ENCODE measurements around the gene SYT14.
"Not testable (repeated sequence)": the region's sequence is repeated elsewhere in the genome, so short reads cannot be mapped to it uniquely, and the experiment has no call there.

Gene SYT14

DNA sequence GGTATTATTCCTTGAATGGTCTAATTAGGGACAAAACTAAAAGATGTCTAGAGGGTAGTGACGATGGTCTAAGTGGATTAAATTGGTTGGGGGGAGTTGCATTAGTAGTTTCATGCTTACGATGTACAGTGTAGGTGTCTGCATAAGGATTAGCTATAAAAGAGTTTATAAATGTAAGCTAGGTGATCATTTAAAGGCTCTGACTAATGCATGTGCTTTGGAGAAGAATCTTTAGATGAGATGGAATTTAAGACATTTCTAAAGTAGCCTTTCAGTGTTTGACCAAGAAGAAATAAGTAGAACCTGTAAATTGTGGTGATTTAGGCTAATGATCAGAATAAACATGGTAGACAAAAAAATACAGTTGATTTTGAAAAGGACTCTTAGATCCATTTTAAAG, 7.4 kb downstream of the SYT14 start:
- DNase-seq: no peak

DNA sequence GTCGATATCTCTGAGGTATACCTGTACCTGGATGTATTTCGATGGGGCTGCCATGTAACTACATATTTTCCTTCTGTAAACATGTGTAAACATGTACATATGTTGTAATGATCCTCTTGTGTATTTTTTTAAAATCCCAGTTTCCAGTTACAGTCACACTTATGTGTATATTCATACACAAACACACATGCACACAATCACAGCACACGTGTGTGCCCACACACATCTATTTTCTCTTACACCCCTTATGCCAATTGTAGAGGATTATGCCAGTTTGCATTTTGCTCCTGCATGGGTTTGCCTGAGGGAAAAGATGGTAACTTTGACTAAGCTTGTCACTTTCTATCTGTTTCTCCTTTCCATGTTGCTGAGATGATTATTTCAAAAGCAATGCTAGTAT, 10.1 kb downstream of the SYT14 start:
- DNase-seq: no peak

DNA sequence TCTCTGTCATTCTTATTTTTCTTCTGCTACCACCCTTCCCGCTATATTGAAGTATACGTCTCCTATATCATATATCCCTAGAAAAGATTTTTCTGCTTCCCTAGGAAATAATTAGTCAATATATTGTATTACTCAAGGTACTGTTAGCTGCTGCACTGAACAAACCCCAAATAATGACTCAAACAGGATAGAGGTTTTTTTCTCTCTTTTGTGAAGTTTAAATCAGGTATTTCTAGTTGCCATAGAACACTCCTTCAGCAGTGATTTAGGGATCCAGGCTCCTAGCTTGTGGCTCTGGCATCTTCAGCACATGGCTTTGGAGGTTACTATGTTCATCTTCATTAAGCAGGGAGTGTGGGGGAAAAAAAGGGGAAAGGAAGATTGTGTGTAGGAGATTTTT, 18.1 kb downstream of the SYT14 start:
- DNase-seq: no peak

DNA sequence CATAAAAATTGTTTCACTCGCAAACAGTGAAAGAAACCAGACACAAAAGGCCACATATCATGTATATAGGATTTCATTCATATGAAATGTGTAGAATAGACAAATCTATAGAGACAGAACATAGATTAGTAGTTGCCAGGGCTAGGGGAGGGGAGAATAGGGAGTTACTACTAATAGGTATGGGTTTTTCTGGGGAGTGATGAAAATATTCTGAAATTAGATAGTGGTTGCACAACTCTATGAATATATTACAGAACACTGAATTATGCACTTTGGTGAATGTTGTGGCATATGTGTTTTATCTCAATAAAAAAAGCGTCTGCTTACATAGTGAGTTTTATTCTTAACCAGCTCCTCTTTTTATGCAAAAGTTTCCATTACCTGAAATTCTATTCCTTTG, 21.6 kb downstream of the SYT14 start:
- DNase-seq: no peak

DNA sequence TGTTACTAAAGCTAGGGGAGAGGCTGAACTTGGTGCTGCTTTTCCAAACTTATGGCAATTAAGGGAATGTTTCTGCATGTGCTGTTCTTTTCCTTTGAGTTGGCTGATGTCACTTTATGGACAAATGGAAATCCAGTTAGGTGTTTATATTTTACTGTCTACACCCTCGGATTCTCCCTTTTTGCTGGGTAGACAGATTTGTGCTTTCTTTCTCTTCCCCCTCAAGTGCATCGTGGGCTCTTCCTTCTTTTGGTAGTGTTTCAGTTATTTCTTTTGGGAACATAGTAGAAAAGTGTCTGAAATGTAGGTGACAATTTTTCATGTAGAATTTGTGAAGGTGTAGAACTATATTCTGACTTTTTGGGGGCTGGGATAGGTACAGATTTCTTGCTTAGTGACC, 22.9 kb downstream of the SYT14 start:
- no peak for DNase-seq

DNA sequence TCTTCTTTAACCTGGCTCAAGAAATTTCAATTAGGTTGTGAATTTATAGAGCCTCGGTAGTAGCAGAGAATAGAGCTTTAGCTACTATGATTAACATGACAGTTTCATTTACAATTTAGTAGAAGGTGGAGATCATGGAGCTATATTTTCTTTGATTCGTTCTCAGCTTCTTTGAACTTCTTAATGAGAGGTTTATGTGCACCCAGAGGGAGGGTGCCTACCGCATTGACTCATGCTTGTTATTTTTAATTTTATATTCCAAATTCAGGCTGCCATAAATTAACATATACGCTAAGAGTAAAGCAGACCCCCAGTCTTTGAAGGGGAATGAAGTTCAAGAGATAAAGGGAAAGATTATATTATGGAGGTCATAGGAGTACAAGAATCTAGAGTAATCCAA, 24.4 kb downstream of the SYT14 start:
- no peak for DNase-seq

DNA sequence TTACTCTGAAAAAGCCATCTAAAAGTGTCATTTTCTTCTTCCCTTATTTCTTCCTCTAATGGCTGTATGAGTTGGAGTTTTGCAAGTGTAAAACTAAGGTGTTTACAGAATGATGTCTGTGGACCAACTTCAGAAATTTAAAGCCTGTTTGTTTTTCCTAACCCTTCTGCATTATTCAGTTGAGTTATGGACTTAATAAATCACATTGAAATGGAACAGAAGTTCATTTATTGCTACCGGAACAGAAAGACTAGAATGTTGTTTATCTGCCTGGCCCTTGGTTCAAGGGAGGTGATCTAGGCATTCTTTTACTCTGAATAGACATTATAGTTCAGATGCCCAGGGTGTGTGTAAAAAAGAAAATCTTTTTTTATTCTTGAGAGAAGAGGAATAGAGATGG, 24.8 kb downstream of the SYT14 start:
- no peak for DNase-seq

DNA sequence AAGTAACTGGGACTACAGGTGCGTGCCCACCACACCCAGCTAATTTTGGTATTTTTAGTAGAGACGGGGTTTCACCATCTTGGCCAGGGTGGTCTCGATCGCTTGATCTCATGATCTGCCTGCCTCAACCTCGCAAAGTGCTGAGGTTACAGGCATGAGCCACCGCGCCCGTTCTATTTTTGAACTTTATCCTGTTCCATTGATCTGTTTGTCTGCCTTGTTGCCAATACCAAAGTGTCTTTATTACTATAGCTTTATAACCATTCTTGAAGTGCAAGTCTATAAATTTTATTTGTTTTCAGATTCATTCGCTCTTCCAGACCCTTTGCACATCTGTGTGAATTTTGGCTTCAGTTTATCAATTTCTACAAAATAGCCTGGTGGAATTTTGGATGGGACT, 28.0 kb downstream of the SYT14 start:
- no peak for DNase-seq

DNA sequence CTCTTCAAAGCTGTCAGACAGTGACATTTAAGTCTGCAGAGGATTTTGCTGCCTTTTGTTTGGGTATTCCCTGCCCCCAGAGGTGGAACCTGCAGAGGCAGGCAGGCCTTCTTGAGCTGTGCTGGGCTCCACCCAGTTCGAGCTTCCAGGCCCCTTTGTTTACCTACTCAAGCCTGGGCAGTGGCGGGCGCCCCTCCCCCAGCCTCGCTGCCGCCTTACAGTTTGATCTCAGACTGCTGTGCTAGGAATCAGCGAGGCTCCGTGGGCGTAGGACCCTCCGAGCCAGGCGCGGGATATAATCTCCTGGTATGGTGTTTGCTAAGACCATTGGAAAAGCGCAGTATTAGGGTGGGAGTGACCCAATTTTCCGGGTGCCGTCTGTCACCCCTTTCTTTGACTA, 40.7 kb downstream of the SYT14 start:
- DNase-seq: not testable (repeated sequence)

DNA sequence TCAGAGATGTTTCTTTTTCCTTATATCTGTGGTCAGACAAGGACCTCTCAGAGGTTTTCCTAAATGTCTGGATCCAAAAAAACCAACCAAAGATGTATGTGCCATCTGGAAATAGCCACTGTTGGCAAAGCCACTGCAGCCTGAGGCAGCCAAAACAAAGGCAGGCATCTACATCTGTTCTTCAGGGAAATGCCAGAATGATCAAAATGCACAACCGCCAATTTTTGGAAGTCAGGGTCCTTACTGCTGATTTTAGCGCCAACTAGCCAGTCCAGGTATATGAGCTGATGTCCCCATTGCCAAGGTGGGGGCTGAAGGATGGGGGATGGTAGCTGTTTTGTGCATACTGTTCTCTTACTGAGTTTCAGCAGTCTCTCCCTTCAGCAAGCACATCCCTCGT, 45.9 kb downstream of the SYT14 start:
- DNase-seq: no peak

DNA sequence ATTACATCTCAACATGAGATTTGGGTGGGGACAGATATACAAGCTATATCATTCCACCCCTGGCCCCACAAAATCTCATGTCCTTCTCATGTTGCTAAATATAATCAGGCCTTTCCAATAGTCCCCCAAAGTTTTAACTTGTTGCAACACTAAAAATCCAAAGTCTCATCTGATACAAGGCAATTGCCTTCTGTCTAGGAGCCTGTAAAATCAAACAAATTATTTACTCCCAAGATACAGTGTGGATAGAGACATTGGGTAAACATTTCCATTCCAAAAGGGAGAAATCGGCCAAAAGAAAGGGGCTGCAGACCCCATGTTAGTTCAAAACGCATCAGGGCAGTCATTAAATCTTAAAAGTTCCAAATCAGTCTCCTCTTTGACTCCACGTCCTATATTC, 47.0 kb downstream of the SYT14 start:
- no peak for DNase-seq

DNA sequence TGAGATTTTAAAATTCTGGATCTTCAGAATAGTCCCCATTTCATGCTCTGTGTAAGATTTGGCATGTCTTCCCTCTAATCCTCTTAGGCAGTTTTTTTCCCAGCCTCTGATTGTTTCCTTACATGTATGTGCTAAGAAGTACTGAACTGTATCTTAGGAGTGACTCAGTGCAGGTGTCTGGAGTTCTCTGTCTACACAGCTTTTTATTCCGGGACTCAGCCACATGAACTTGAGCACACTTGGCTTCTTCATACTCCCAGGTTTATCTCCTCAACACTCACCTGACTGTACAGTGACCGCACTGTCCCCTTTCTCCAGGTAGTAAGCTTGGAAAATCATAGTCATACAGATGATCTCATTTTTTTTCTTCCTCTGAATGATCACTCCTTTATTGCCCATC, 50.7 kb downstream of the SYT14 start:
- no peak for DNase-seq

DNA sequence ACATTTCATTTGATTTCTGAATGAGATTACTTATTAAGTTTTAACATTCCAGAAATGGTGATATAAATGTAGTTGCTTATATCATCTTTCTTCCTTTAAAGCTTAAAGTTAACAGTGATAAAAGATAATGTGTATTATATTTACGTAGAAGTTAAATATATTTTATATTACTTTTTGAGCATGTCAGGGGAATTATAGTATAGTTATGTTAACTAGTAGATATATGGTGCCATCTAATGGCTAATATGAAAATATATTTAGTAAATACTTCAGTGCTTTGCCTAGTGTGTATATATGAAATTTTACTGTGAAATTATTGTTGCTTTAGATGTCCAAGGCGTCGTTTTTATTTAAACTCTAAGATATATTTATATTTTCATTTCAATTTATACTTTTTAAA, 51.5 kb downstream of the SYT14 start:
- peak; percentile 59 for DNase-seq

DNA sequence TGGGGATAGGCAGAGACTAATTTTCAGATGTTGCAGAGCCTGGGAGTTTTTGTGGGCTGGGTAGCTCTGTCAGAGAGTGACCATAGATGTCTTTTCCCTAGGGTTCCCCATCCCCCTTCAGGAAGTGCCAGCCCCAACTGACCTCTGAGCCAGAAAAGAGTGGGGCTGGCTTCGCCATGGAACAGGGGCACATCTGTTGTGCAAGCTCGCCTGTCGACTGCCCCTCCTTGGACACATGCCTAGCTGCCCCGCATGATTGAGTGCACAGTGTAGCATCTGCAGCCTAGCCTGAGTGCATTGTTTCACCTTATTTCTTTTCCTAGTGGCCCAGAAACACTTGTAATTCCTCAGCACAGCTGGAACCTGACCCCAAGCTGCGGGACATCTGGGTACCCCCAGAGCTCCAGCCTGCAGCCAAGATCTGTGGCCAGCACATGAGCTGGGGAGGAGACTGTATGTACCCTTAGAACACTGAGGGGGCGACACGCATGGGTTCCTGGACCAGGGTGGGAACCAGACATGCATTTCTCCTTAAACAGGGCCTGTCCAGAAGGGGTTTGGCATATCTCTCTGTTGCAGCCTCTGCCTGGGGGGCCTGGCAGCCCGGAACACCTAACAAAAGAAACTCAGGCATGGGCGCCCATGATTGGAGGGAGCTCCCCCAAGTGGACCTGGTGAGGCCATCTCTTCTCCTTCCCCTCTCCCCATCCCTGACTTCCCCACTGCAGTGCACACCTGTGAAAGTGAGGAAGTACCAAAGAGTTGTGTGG, 55.2 kb downstream of the SYT14 start:
- DNase-seq: no peak

DNA sequence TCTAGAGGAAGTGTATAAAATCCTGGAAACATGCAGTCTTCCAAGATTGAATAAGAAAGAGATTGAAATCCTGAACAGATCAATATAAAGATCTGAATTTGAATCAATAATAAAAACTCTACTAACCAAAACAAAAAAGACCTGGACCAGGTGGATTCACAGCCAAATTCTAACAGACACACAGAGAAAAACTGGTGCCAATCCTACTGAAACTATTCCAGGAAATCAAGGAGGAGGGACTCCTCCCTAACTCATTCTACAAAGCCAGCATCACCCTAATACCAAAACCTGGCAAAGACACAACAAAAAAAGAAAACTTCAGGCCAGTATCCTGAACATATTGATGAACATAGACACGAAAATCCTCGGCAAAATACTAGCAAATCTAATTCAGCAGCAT, 58.3 kb downstream of the SYT14 start:
- DNase-seq: no peak

DNA sequence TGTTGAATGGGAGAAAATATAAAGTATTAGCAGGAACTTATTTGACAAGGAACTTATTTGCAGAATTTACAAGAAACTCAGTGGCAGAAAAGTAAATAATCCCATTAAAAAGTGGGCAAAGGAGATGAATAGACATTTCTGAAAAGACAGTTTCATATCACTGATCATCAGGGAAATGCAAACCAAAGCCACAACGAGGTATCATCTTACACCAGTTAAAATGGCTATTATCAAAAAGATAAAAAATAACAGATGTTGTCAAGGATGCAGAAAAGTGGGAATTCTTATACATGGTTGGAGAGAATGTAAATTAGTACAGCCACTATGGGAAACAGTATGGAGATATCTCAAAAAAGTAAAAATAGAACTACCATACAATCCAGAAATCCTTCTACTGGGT, 61.0 kb downstream of the SYT14 start:
- DNase-seq: no peak

DNA sequence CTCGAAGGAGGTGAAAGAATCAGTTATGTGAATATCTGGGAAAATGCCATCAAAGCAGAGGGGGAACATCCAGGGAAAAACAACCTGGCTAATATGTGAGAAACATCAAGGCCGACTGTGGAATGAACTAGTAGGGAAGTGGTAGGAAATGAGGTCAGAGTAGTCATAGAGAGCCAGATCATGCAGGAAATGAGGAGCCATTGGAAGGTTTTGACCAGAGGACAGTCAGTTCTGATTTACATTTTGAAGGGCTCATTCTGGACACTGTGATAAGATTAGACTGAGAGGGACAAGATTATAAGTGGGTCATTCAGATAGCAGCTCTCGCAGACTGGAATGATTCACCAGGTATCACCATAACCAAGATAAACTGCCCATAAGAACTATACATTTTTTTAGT, 63.7 kb downstream of the SYT14 start:
- no peak for DNase-seq

DNA sequence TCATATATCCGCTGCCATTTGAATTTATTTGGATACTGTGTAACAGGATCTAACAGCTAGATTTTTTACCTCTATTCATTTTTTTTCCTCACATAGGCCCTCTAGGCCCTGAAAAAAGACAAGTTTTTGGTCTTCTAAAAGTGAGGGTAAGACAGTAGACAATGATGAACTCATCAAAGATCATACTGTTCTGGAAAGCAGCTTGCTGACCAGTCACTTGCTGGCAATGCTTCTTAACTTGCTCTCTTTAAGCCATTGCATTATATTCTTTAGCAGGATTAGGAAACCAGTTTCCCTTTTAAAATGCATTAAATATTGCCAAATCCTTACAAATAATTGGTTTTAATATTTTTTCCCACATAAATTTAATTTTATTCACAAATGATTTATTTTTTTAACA, 65.5 kb downstream of the SYT14 start:
- DNase-seq: no peak

DNA sequence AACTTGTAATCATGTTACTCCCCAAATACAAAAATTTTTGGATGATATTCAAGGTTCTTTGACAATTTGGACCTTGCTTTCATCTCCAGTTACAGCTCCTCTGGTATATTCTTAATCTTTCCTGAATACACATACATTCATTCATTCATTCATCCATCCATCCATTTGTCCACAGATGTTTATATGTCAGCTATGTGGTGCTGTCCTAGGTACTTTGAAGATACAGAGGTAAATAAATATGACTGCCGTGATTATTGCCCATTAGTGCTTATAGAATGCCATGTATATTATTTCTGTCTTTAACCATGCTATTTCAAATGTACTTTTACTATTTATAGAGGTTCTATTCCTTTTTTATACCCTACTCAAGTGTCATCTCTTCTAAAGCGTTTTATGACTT, 72.1 kb downstream of the SYT14 start:
- no peak for DNase-seq

DNA sequence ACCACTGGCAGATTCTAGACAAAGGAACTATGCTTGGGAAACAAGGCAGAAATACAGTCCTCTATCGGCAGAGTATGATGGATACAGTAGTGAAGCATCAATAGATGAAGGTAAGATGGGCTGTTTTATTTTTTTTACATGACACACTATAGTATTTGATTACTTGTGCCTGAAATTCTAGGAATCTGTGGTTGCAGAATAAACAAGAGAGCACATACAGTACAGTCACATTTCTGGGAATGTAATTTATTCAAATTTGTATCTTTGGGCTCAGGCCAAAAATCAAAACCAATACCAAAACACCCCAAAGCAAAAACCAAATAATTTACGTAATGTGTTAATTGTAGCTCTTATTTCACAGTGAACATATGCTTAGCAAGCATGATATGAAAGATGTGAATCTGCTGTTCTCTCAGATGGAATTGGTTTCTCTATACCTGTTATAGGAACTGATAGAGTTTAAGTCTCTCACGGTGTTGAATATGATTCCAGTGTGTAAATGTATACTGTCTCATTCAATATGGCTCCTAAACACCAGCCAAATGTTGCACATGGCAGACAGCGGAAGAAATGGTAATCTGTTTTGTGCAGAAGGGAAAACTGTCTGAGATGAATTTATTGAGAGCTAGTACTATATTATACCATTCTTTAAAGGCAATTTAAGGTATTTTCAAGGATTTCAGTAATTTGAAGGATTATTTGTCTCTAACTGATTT, 83.3 kb downstream of the SYT14 start:
- DNase-seq: no peak

DNA sequence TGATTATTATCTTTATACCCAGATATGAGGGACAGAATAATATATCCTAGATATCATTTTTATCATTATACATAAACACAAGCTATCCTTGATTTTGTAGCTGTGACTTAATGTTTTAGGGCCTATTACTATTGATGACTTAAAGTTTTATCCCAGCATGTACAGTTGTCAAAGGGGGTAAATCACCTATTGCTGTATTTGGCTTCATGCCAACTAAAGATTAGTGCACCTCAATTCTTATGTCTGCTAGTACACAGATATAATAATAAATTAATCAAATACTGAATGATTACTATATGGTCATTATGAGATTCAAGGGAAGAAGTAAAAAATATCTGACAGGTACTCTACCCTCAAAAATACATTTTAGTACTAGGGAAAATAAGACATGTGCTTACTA, 84.0 kb downstream of the SYT14 start:
- DNase-seq: no peak

DNA sequence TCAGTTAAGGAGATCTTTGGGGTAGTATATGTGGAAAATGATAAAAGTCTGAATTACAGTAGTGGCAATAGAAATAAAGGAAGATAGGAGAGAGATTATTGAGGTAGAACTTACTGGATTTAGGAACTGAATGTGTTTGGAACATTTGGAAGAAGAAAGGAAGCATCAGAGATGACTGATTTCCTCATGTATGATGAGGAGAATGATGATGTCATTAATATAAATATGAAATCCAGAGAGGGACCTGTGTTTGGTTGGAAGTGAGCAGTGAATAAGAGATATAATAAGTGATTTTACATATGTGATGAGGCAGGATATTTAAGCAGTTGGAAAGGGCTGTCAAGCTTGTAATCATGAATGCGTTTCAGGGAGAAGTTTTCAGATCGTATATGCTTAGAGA, 86.3 kb downstream of the SYT14 start:
- no peak for DNase-seq

DNA sequence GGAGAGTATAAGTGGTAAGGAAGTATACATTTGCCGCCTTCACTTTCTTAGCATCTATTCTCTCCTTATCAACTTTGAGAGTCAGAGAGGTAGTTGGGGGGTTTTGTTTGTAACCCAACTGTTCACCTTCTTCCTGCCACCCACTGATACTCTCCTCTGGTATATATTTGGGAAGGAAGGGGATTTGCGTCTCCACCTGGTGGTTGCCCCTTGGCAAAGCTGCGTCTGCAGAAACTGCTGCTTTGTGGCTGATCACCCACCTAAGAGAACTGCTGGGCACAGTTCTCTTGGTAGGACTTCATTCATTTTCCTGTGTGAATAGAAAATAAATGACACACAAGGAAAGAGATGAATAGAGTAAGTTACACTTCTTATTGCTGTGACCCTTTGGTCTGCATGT, 87.0 kb downstream of the SYT14 start:
- no peak for DNase-seq

DNA sequence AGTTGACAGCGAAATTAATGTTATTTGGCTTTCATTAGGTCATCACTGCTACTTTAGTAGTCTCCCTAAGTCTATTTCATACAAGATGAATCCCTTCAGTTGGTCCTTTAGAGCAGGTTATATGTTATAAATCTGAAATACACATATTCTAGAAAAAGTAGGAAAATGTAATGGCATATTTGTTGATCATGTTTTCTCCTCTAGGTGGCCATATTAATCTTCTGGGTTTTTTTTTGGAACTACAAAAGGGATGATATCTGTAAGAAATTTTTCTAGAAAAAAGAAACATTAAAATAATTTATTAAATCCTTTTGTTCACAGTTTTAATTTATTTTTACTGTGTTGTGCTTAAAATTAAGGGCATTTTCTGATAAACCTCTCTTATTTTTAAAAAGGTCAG, 87.9 kb downstream of the SYT14 start:
- DNase-seq: no peak

DNA sequence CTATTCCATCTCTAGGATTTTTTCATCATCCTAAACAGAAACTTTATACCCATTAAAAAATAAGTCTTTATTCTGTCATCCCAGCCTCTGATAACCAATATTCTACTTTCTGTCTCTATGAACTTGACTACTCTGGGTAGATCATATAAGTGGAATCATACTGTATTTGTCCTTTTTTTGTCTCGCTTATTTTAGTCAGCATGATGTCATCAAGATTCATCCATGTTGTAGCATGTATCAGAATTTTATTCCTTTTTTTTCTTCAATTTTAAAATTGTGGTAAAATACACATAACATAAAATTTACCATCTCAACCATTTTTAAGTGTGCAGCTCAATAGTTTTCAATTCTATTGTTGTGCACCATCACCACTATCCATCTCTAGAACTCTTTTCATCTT, 90.0 kb downstream of the SYT14 start:
- no peak for DNase-seq
